AG04450 (cell line): ENCODE results near the gene SMAD7. TPM values are rescaled to one million over a fixed set of nuclear protein-coding genes. Genes with fewer than 3 reads are reported as not detected.

Source experiments
- CTCF ChIA-PET: fragments of 300-600, 350-600 bp; formaldehyde crosslinking; extraction: SDS; loops from one replicate; lab custom pipeline; 2022; ENCODE audit warnings: antibody characterized with exemption, inconsistent platforms; lab: Charles Lee
- POLR2A ChIA-PET: fragments of 350-600 bp; formaldehyde crosslinking; extraction: SDS; loops from one replicate; lab custom pipeline; 2021; ENCODE audit warnings: antibody characterized with exemption, inconsistent platforms; lab: Yijun Ruan, JAX
- DNase-seq: peaks from one replicate; pipeline ENCODE4 v3.0.0-alpha.2; 2011; ENCODE audit warnings: low read depth, low spot score
- H3K27ac ChIP-seq: one replicate; pipeline ENCODE4 v1.5.1; 2012; ENCODE audit warnings: low read depth, low read length, control low read depth
- H3K27me3 ChIP-seq: one replicate; pipeline ENCODE4 v1.6.0; 2012; ENCODE audit warnings: low read length; ENCODE audit not compliant: control insufficient read depth, insufficient read depth
- H3K4me3 ChIP-seq: 2 replicates; pipeline ENCODE4 v1.5.1; 2011; ENCODE audit warnings: mild to moderate bottlenecking, low read depth, low read length, control low read depth
- H3K9me3 ChIP-seq: 2 replicates; pipeline ENCODE4 v1.5.1; 2012; ENCODE audit warnings: low read length; ENCODE audit not compliant: control insufficient read depth, insufficient read depth
- CTCF ChIP-seq: IDR thresholded peaks from 2 replicates; pipeline ENCODE4 v1.5.1; 2011; ENCODE audit warnings: low read depth, low read length, control low read depth, inconsistent platforms
- polyA plus RNA-seq: library from polyadenylated mRNA; depleted of rRNA; stranded (reverse); fragments of >200 nt; gene quantifications from 2 replicates; pipeline ENCODE4 v1.2.3, GENCODE V29; 2011

Gene SMAD7
- polyA plus RNA-seq, 1 experiment: 8.0 TPM

- POLR2A ChIA-PET: interaction anchor here (0.9 to 1.9 kb wide), 6 partner anchors 10 to 221 kb away, joined by 3 to 11 read pairs (median 6); no protein-coding TSS in a partner anchor
- no peak for TF ChIP-seq CTCF
- CTCF ChIA-PET: interaction anchor here (0.6 to 1.2 kb wide), 3 partner anchors 10 to 238 kb away, joined by 3 to 5 read pairs (median 3); no protein-coding TSS in a partner anchor
- Histone ChIP-seq H3K27me3 (no peaks in the 10 kb centered on the region), H3K27ac (peak overlapping the region; percentile 97), H3K4me3 (peak overlapping the region; percentile 63), H3K9me3 (no peaks in the 10 kb centered on the region; the same call in 1 of the 2 replicates)
- no peak for DNase-seq
Observed at GRCh38 chr18:48953104-48953706, 2.4 kb upstream of the SMAD7 start.

- H3K4me3 ChIP-seq: peak overlapping the region; percentile 63
- no peak for TF ChIP-seq CTCF
- H3K27me3 ChIP-seq: no peaks in the 10 kb centered on the region
- H3K27ac ChIP-seq: peak overlapping the region; percentile 97
- DNase-seq: no peak
- ChIA-PET CTCF (interaction anchor here (0.6 to 1.8 kb wide), 13 partner anchors 15 to 426 kb away, joined by 3 to 13 read pairs (median 4); no protein-coding TSS in a partner anchor), POLR2A (interaction anchor here (0.6 to 2.1 kb wide), 13 partner anchors 11 to 379 kb away, joined by 3 to 11 read pairs (median 6); no protein-coding TSS in a partner anchor)
- no peaks in the 10 kb centered on the region; the same call in 1 of the 2 replicates for H3K9me3 ChIP-seq
Observed at GRCh38 chr18:48952287-48953103, 1.7 kb upstream of the SMAD7 start.

DNA sequence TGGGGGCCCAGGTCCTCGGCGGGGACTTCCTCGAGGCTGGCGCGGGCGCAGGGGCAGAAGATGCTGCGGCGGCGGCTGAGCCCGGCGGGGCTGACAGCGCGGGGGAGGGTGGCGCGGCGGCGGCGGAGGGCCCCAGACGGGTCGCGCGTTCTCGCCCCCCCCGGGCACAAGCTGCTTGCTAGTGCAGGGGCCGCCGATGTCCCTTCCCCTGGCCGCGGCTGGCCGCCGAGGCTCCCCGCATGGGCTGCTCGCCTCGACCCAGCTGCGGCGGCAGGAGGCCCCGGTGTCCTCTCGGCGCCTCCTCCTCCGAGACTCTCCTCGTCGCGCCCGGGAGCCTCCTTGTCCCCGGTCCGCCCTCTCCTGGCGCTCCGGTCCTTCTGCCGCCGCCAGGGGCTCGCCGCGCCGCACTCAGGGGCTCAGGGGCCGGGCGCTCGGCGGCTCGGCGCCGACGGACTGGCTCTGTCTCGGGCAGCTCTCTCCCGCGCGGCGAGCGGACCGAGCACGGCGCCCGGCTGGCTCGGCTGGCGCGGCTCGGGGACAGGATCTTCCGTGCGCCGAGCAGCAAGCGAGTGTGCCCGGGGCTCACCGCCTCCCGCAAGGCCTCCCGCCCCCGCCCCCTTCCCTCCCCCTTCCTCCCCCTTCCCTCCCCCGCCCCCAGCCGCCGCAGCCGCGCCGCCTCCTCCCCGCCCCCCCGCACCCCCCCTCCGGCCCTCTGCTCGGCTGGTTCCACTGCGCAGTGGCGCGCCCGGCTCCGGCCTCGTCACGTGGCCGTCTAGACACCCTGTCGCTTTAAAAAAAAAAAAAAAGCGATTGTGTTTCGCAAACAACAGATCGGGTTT lies 902 bp upstream of the SMAD7 start:
- no peak for DNase-seq
- no peaks in the 10 kb centered on the region; the same call in 1 of the 2 replicates for H3K9me3 ChIP-seq
- H3K27me3 ChIP-seq: no peaks in the 10 kb centered on the region
- H3K27ac ChIP-seq: peak overlapping the region; percentile 97
- peak; percentile 20; the same call in 1 of the 2 replicates for TF ChIP-seq CTCF
- ChIA-PET POLR2A (interaction anchor here (0.6 to 2.1 kb wide), 14 partner anchors 11 to 379 kb away, joined by 3 to 11 read pairs (median 6); no protein-coding TSS in a partner anchor), CTCF (interaction anchor here (0.6 to 1.8 kb wide), 11 partner anchors 14 to 425 kb away, joined by 3 to 13 read pairs (median 5); no protein-coding TSS in a partner anchor)
- H3K4me3 ChIP-seq: peak overlapping the region; percentile 83

DNA sequence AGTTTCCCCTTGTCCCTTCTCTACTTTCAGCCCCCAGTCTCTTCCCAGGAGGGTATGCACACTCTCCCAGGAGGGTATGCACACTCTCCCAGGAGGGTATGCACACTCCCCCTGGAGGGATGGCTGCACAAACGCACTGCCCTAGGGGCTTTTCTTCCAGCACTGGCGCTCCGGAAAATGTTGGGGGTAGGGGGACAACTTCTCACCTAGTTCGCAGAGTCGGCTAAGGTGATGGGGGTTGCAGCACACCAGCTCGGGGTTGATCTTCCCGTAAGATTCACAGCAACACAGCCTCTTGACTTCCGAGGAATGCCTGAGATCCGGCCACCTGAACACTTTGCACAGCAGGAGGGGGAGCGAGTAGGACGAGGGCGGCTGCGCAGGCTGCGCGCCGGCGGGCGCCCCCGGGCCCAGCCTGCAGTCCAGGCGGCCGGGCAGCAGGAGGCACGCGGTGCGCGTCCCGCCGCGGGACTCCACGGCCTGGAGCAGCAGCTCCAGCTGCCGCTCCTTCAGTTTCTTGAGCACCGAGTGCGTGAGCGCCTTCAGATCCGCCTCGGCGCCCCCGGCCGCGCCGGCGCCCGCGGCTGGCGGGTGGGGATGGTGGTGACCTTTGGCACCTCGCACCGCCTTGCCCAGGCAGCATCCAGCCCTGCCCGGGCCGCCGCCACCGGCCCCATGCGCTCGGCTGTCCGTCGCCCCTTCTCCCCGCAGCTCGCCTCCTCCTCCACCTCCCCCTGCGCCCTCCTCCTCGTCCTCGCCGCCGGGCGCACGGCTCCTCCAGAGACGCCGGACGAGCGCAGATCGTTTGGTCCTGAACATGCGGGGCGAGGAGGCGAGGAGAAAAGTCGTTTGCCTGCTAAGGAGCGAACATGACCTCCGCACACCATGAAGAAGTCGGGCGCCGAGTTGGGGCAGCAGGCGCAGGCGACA lies 894 bp downstream of the SMAD7 start:
- Histone ChIP-seq H3K9me3 (no peaks in the 10 kb centered on the region; the same call in 1 of the 2 replicates), H3K27me3 (no peaks in the 10 kb centered on the region), H3K4me3 (peak overlapping the region; percentile 83), H3K27ac (no peak overlapping the region)
- POLR2A ChIA-PET: interaction anchor here (0.6 to 0.9 kb wide), 2 partner anchors 19 to 56 kb away, joined by 3 read pairs; no protein-coding TSS in a partner anchor
- CTCF ChIA-PET: interaction anchor here (1.0 kb wide), 1 partner anchor 92 kb away, joined by 3 read pairs; no protein-coding TSS in a partner anchor
- peak; percentile 3; the same call in 1 of the 2 replicates for TF ChIP-seq CTCF
- no peak for DNase-seq
